ENCODE measurements around the gene ZNF197. TPM values are rescaled to one million over a fixed set of nuclear protein-coding genes. Genes with fewer than 3 reads are reported as not detected.
A peak's percentile ranks its signal among the peaks of the same experiment; 100 is the strongest.
"Not testable (repeated sequence)": the region's sequence is repeated elsewhere in the genome, so short reads cannot be mapped to it uniquely, and the experiment has no call there.

The ZNF197 gene
- total RNA-seq (2014; rRNA removed; shearing (Covaris generic)) = 6.7 and 7.6 TPM in 2 replicates
- 4.1 and 5.9 TPM in 2 replicates for polyA plus RNA-seq (2015; cell fraction: cytosol; rRNA removed)
- polyA plus RNA-seq (2015; cell fraction: nucleus; rRNA removed) = 5.4 and 6.2 TPM in 2 replicates

- peak; percentile 82 for DNase-seq (ENCODE audit: low read depth)
Measured at GRCh38 chr3:44624749-44625480, at the start of gene ZNF197. Gene ZNF197, plus strand, starts transcription at chr3:44625036. Its CDS starts 4,119 bp downstream, at chr3:44629155.

GRCh38 chr3:44576613-44577012, 48.2 kb upstream of the ZNF197 start:
- no peak for DNase-seq (ENCODE audit: low read depth)

GRCh38 chr3:44577354-44577952, 47.4 kb upstream of the ZNF197 start:
- DNase-seq (ENCODE audit: low read depth) = not testable (repeated sequence)

- not testable (repeated sequence) for DNase-seq (ENCODE audit: low read depth)
Measured at GRCh38 chr3:44578316-44578715, 46.5 kb upstream of the ZNF197 start.

GRCh38 chr3:44578924-44579515, 45.8 kb upstream of the ZNF197 start:
- not testable (repeated sequence) for DNase-seq (ENCODE audit: low read depth)

- DNase-seq (ENCODE audit: low read depth) = not testable (repeated sequence)
Measured at GRCh38 chr3:44579749-44580148, 45.1 kb upstream of the ZNF197 start.

- DNase-seq (ENCODE audit: low read depth) = not testable (repeated sequence)
Measured at GRCh38 chr3:44580971-44581370, 43.9 kb upstream of the ZNF197 start.

- DNase-seq (ENCODE audit: low read depth) = peak; percentile 31
Measured at GRCh38 chr3:44584646-44585501, 40.0 kb upstream of the ZNF197 start, which contains the start of gene ZNF660. Gene ZNF660, plus strand, starts transcription at chr3:44584964. Its CDS starts 9,230 bp downstream, at chr3:44594194.

GRCh38 chr3:44596621-44597020, 28.2 kb upstream of the ZNF197 start:
- no peak for DNase-seq (ENCODE audit: low read depth)

GRCh38 chr3:44601749-44602148, 23.1 kb upstream of the ZNF197 start:
- no peak for DNase-seq (ENCODE audit: low read depth)

GRCh38 chr3:44612678-44613077, 12.2 kb upstream of the ZNF197 start:
- no peak for DNase-seq (ENCODE audit: low read depth)

GRCh38 chr3:44628716-44629115, 3.9 kb downstream of the ZNF197 start:
- no peak for DNase-seq (ENCODE audit: low read depth)

GRCh38 chr3:44632193-44632592, 7.4 kb downstream of the ZNF197 start:
- no peak for DNase-seq (ENCODE audit: low read depth)

- no peak for DNase-seq (ENCODE audit: low read depth)
Measured at GRCh38 chr3:44642337-44642736, 17.5 kb downstream of the ZNF197 start.

- no peak for DNase-seq (ENCODE audit: low read depth)
Measured at GRCh38 chr3:44643024-44643423, 18.2 kb downstream of the ZNF197 start.

- no peak for DNase-seq (ENCODE audit: low read depth)
Measured at GRCh38 chr3:44647771-44648170, 22.9 kb downstream of the ZNF197 start.

- DNase-seq (ENCODE audit: low read depth) = peak; percentile 85
Measured at GRCh38 chr3:44648564-44649229, 23.9 kb downstream of the ZNF197 start, which contains the start of gene ZNF35. Gene ZNF35, plus strand, starts transcription at chr3:44648732. Its CDS starts 2,336 bp downstream, at chr3:44651068.

GRCh38 chr3:44649709-44650108, 24.9 kb downstream of the ZNF197 start:
- DNase-seq (ENCODE audit: low read depth) = no peak

GRCh38 chr3:44654039-44654438, 29.2 kb downstream of the ZNF197 start:
- peak; percentile 10 for DNase-seq (ENCODE audit: low read depth)

- DNase-seq (ENCODE audit: low read depth) = no peak
Measured at GRCh38 chr3:44659015-44659414, 34.2 kb downstream of the ZNF197 start.
